CD14-positive monocyte (primary cell): ENCODE measurements around the gene TAP1. TPM values are rescaled to one million over a fixed set of nuclear protein-coding genes. Genes with fewer than 3 reads are reported as not detected.

Experiments
- DNase-seq, 3 donors: peaks; one replicate each; pipeline ENCODE4 v3.0.0-alpha.2; 2011 to 2022
- H2AFZ ChIP-seq: 2 replicates; pipeline ENCODE4 v1.6.0; 2012; ENCODE audit warnings: mild to moderate bottlenecking, low read depth, low read length, inconsistent platforms; ENCODE audit not compliant: insufficient read depth, poor library complexity, severe bottlenecking
- H3K27ac ChIP-seq, 2 donors: 1 replicate in 1 of 2; 2 replicates in 1 of 2; pipeline ENCODE4 v1.5.1; 2012 to 2013; ENCODE audit warnings: low read length in 2 of 2, control low read depth in 1 of 2, inconsistent platforms in 1 of 2, low read depth in 1 of 2, mild to moderate bottlenecking in 1 of 2
- H3K27me3 ChIP-seq, 2 donors: one replicate each; pipeline versions ENCODE4 v1.6.0 to v1.6.1; 2011 to 2013; ENCODE audit warnings: low read length in 2 of 2; ENCODE audit not compliant: control insufficient read depth in 2 of 2, insufficient read depth in 2 of 2
- H3K36me3 ChIP-seq, 2 donors: replicated peaks in 1 of 2; 1 replicate in 1 of 2; 2 replicates in 1 of 2; pipeline versions ENCODE4 v1.5.1 to v1.6.1; 2012 to 2013; ENCODE audit warnings: low read length in 2 of 2, control low read depth in 1 of 2, inconsistent platforms in 1 of 2, mild to moderate bottlenecking in 1 of 2; ENCODE audit not compliant: insufficient read depth in 2 of 2, control insufficient read depth in 1 of 2
- H3K4me1 ChIP-seq, 2 donors: 1 replicate in 1 of 2; 2 replicates in 1 of 2; pipeline versions ENCODE4 v1.5.1 to v1.6.1; 2012 to 2013; ENCODE audit warnings: low read length in 2 of 2, control low read depth in 1 of 2, inconsistent platforms in 1 of 2, mild to moderate bottlenecking in 1 of 2, moderate library complexity in 1 of 2; ENCODE audit not compliant: insufficient read depth in 2 of 2, control insufficient read depth in 1 of 2
- H3K4me2 ChIP-seq: replicated peaks from 2 replicates; pipeline ENCODE3; 2012; ENCODE audit warnings: low read length, moderate library complexity, mild to moderate bottlenecking; ENCODE audit not compliant: poor library complexity, severe bottlenecking; ENCODE audit errors: extremely low read depth
- H3K4me3 ChIP-seq, 3 experiments: fragments of 200-600 bp in 1 of 3; sonication (generic) in 1 of 3; replicated peaks in 1 of 3; 1 replicate in 2 of 3; 2 replicates in 1 of 3; pipeline ENCODE4 v1.5.1; 2011 to 2013; ENCODE audit warnings: low read length in 3 of 3, mild to moderate bottlenecking in 3 of 3, control low read depth in 2 of 3, low read depth in 2 of 3, inconsistent platforms in 1 of 3, moderate library complexity in 1 of 3
- H3K79me2 ChIP-seq: 2 replicates; pipeline ENCODE4 v1.6.0; 2012; ENCODE audit warnings: mild to moderate bottlenecking, control low read depth, inconsistent platforms, low read length, moderate library complexity; ENCODE audit not compliant: insufficient read depth
- H3K9ac ChIP-seq: 2 replicates; pipeline ENCODE4 v1.6.0; 2017; ENCODE audit warnings: low read length, mild to moderate bottlenecking; ENCODE audit not compliant: insufficient read depth, poor library complexity, severe bottlenecking
- H3K9me3 ChIP-seq, 2 donors: replicated peaks in 1 of 2; 1 replicate in 1 of 2; 2 replicates in 1 of 2; pipeline versions ENCODE4 v1.5.1 to v1.6.1; 2012 to 2013; ENCODE audit warnings: low read length in 2 of 2, control low read depth in 1 of 2; ENCODE audit not compliant: control insufficient read depth in 1 of 2, insufficient read depth in 1 of 2
- H4K20me1 ChIP-seq: 2 replicates; pipeline ENCODE4 v1.6.0; 2012; ENCODE audit warnings: mild to moderate bottlenecking, low read length, control low read depth, moderate library complexity; ENCODE audit not compliant: insufficient read depth
- H3K27ac Mint-ChIP-seq, 7 donors: one replicate each; pipeline ENCODE4 v1.8.0; 2020; ENCODE audit warnings: mild to moderate bottlenecking in 7 of 7, mixed read lengths in 7 of 7, moderate library complexity in 6 of 7, inconsistent platforms in 2 of 7
- H3K27me3 Mint-ChIP-seq, 3 donors: one replicate each; pipeline ENCODE4 v1.8.0; 2021 to 2022; ENCODE audit warnings: low read depth in 3 of 3, mild to moderate bottlenecking in 3 of 3, mixed read lengths in 3 of 3, moderate library complexity in 3 of 3, inconsistent platforms in 1 of 3
- H3K36me3 Mint-ChIP-seq, 2 donors: one replicate each; pipeline ENCODE4 v1.8.0; 2020; ENCODE audit warnings: mixed read lengths in 2 of 2, inconsistent platforms in 1 of 2, mild to moderate bottlenecking in 1 of 2
- H3K4me1 Mint-ChIP-seq: one replicate; pipeline ENCODE4 v1.8.0; 2020; ENCODE audit warnings: mild to moderate bottlenecking, mixed read lengths
- H3K4me3 Mint-ChIP-seq, 2 donors: one replicate each; pipeline ENCODE4 v1.8.0; 2020; ENCODE audit warnings: mild to moderate bottlenecking in 2 of 2, mixed read lengths in 2 of 2, moderate library complexity in 1 of 2
- H3K9me3 Mint-ChIP-seq, 7 donors: one replicate each; pipeline ENCODE4 v1.8.0; 2020 to 2022; ENCODE audit warnings: mixed read lengths in 7 of 7, mild to moderate bottlenecking in 6 of 7, moderate library complexity in 6 of 7, inconsistent platforms in 2 of 7
- WGBS: methylation state at CpG from one replicate; pipeline ENCODE4 v1.1.5; 2013; ENCODE audit warnings: missing lambda C conversion rate; ENCODE audit not compliant: insufficient coverage; 5-methylcytosine and 5-hydroxymethylcytosine counted together
- intact Hi-C, 2 donors: fragments of 100-400 bp; cut with micrococcal nuclease; formaldehyde crosslinking; loops; one replicate each; pipeline versions ENCODE4 v1.15.0 to v1.15.1; 2023
- polyA plus RNA-seq, 3 donors: library from polyadenylated mRNA; depleted of rRNA in 1 of 3; unstranded in 2 of 3; stranded (reverse) in 1 of 3; fragments of 300-500 nt in 2 of 3; fragments of >200 nt in 1 of 3; fragmentation: Illumina TruSeq in 2 of 3; gene quantifications; 1 replicate in 2 of 3; 2 replicates in 1 of 3; pipeline ENCODE4 v1.2.3, GENCODE V29; 2012 to 2021
- TF ChIP-seq, protein P1 (sequence below): fragments of 200-600 bp; IDR thresholded peaks from one replicate; pipeline ENCODE4 v1.8.0; 2022; ENCODE audit warnings: antibody characterized with exemption, mild to moderate bottlenecking

The TAP1 gene
- polyA plus RNA-seq, 3 donors, result 119 to 221 (median 204) TPM

DNA sequence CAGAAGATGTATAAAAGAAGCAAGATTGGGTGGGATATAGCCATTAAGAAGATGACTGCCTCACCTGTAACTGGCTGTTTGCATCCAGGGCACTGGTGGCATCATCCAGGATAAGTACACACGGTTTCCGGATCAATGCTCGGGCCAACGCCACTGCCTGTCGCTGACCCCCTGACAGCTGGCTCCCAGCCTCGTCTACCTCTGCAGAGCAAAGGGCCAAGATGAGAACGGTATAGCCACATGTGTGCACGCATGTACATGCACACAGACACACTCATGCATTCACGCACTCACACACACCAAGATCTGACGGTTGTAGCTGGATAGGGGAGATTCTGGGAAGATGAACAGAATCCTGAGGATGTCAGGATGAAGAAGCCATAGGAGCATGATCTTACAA, 6.5 kb downstream of the TAP1 start:
- no peak overlapping the region for H2AFZ ChIP-seq
- no peaks in the 10 kb centered on the region for H3K9me3 ChIP-seq
- H3K36me3 ChIP-seq, result peaks cover 57 to 70% of the 10 kb centered on the region in 2 donors
- peaks cover 58 to 75% of the 10 kb centered on the region in 2 donors for H3K4me1 ChIP-seq
- Mint-ChIP-seq H3K4me1 (peaks cover 80% of the 10 kb centered on the region), H3K36me3 (peaks cover 71 to 82% of the 10 kb centered on the region in 2 donors), H3K9me3 (peaks cover 0 to 10% (median 3%) of the 10 kb centered on the region in 7 donors), H3K27ac (peak overlapping the region in 3 of 7 donors; percentile 10 to 70 (median 16)), H3K27me3 (peaks cover 0 to 8% (median 0%) of the 10 kb centered on the region in 3 donors), H3K4me3 (no peak overlapping the region)
- H3K27me3 ChIP-seq, result no peaks in the 10 kb centered on the region
- peaks cover 66% of the 10 kb centered on the region for H4K20me1 ChIP-seq
- H3K4me3 ChIP-seq, result no peak overlapping the region
- H3K79me2 ChIP-seq, result peaks cover 99% of the 10 kb centered on the region
- TF ChIP-seq, protein P1, sequence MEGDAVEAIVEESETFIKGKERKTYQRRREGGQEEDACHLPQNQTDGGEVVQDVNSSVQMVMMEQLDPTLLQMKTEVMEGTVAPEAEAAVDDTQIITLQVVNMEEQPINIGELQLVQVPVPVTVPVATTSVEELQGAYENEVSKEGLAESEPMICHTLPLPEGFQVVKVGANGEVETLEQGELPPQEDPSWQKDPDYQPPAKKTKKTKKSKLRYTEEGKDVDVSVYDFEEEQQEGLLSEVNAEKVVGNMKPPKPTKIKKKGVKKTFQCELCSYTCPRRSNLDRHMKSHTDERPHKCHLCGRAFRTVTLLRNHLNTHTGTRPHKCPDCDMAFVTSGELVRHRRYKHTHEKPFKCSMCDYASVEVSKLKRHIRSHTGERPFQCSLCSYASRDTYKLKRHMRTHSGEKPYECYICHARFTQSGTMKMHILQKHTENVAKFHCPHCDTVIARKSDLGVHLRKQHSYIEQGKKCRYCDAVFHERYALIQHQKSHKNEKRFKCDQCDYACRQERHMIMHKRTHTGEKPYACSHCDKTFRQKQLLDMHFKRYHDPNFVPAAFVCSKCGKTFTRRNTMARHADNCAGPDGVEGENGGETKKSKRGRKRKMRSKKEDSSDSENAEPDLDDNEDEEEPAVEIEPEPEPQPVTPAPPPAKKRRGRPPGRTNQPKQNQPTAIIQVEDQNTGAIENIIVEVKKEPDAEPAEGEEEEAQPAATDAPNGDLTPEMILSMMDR, result no peak
- intact Hi-C loops, result no loop called here
- H3K27ac ChIP-seq, result peak overlapping the region in 1 of 2 donors; percentile 7
- H3K4me2 ChIP-seq, result no peak overlapping the region
- no peak overlapping the region for H3K9ac ChIP-seq
- no peak for DNase-seq
- 100% methylated on average over 5 of the region's 10 CpGs for WGBS

DNA sequence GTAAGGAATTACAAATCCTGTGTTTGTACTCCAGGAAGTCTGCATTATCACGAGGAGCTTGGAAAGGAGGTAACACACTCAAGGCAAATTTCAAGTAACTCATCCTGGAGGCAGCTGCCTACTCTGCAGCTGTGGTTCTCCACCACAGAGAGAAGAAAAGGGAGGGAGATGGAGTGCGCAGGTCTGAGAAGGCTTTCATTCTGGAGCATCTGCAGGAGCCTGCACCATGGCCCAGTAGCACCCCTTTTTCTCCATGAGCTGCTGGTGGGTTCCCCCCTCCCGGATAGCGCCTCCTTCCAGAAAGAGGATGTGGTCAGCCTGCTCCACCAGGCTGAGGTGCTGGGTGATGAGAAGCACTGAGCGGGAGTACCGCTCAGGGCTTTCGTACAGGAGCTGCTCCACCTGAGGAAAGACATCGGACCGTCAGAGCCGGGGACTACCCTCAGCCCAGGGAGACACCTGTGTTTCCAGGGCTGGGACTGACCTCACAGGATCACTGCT, 8.1 kb downstream of the TAP1 start:
- Mint-ChIP-seq H3K36me3 (peaks cover 73 to 82% of the 10 kb centered on the region in 2 donors), H3K4me3 (peak overlapping the region; percentile 98 to 99), H3K27me3 (peaks cover 0 to 6% (median 0%) of the 10 kb centered on the region in 3 donors), H3K9me3 (peaks cover 0 to 9% (median 3%) of the 10 kb centered on the region in 7 donors), H3K27ac (peak overlapping the region; percentile 99 to 100 (median 100)), H3K4me1 (peaks cover 80% of the 10 kb centered on the region)
- 2% methylated on average over 7 of the region's 10 CpGs for WGBS
- Histone ChIP-seq H3K27me3 (no peaks in the 10 kb centered on the region), H3K27ac (peak overlapping the region; percentile 89 to 94), H3K36me3 (peaks cover 59 to 70% of the 10 kb centered on the region in 2 donors), H3K4me2 (peak overlapping the region; percentile 97), H3K4me3 (peak overlapping the region; percentile 65 to 87 (median 83)), H2AFZ (peak overlapping the region; percentile 87), H3K79me2 (peaks cover 91% of the 10 kb centered on the region), H3K9ac (peak overlapping the region; percentile 95), H4K20me1 (peaks cover 51% of the 10 kb centered on the region), H3K4me1 (peaks cover 46 to 75% of the 10 kb centered on the region in 2 donors), H3K9me3 (no peaks in the 10 kb centered on the region)
- DNase-seq, result peak; percentile 54 to 76 (median 61)
- intact Hi-C loops, result loop anchor here in 1 of 2 donors (1.0 kb wide), 1 partner anchor 8 kb away; the partner anchor contains the start of gene TAP1
- TF ChIP-seq, protein P1, result no peak
